ENCODE results near the gene GSTM1.
"Not testable (repeated sequence)": the region's sequence is repeated elsewhere in the genome, so short reads cannot be mapped to it uniquely, and the experiment has no call there.

GSTM1 gene

DNA sequence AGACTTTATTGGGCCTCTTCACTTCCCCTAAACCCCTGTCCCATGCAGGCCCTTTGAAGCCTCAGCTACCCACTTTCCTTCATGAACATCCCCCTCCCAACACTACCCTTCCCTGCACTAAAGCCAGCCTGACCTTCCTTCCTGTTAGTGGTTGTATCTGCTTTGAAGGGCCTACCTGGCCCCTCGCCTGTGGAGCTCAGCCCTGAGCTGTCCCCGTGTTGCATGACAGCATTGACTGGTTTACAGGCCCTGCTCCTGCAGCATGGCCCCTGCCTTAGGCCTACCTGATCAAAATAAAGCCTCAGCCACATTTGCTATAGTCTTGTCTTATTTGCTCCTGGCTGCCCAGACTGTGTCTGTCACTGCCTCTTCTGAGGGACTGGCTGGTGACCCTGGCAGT lies 26.2 kb upstream of the GSTM1 start:
- Histone ChIP-seq H3K4me3 (ENCODE audit: low read length) (no peak overlapping the region), H3K27ac (ENCODE audit: low read depth, low read length) (no peak overlapping the region), H3K9me3 (ENCODE audit: insufficient read depth, low read depth, low read length) (no peaks in the 10 kb centered on the region), H3K4me1 (ENCODE audit: insufficient read depth, low read length) (no peaks in the 10 kb centered on the region), H3K27me3 (ENCODE audit: insufficient read depth, low read length) (no peaks in the 10 kb centered on the region), H3K36me3 (ENCODE audit: insufficient read depth, low read length) (no peaks in the 10 kb centered on the region), H3K9ac (ENCODE audit: low read depth, low read length) (no peak overlapping the region)
- whole genome bisulfite sequencing = 96% methylated on average over 2 of the region's 2 CpGs

DNA sequence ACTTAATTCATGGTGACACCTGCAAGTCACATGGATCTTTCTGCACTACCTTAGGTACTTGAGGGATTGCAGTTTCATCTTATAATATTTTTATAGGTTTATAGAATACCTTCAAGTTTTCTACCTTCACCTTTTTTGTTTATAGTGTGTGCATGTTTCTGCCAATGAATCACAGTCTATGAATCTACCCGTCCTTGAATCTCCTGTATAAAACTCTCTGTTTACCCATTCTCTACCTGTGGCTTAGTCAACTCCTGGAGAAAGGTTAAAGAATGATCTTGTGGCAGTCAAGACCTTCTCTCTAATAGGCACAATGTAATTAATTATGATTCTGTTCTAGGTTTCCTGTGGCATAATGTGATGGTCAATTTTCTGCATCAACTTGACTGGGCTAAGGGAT lies 22.9 kb upstream of the GSTM1 start:
- no peak overlapping the region for H3K27ac ChIP-seq (ENCODE audit: low read depth, low read length)
- no peak overlapping the region for H3K9ac ChIP-seq (ENCODE audit: low read depth, low read length)
- H3K27me3 ChIP-seq (ENCODE audit: insufficient read depth, low read length) = no peaks in the 10 kb centered on the region
- no peaks in the 10 kb centered on the region for H3K36me3 ChIP-seq (ENCODE audit: insufficient read depth, low read length)
- WGBS = no CpG with 5 or more reads among the region's 1 CpG
- H3K4me1 ChIP-seq (ENCODE audit: insufficient read depth, low read length) = peaks cover 7% of the 10 kb centered on the region
- no peaks in the 10 kb centered on the region for H3K9me3 ChIP-seq (ENCODE audit: insufficient read depth, low read depth, low read length)
- no peak overlapping the region for H3K4me3 ChIP-seq (ENCODE audit: low read length)

DNA sequence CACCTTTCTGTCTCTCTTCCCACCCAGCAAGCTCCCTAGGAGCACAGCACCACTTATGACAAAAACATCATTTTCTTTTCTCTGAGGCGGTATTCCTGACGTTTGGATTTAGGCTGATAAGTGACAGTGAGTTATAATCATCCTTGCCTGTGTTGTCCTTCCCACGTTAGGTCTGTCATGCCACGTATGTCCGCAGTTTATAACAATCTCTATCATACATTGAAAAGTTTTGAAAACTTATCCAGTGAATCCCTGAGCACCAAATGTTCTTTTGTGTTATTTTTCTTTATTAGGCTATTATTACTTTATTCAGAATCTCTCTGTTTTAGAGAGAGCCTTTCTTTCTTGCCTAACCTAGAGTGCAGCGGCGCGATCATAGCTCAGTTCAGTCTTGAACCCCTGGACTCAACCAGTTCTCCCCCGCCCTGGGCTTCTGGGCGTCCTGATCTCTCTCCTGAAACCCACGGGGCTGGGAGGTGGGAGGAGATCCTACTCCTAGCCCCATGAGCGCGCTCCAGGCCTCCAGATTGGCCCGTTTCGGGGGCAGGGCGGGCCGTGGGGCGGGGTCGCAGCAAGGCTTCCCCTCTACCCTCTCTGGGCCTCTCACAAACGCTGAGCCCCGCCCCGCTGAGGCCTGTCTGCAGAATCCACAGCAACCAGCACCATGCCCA lies 20.0 kb upstream of the GSTM1 start, which contains the start of gene GSTM2:
Gene GSTM2 (plus strand): TSS at position 606 of the 671 bp plus-strand sequence. CDS start 59 bp downstream, at position 665.
- Histone ChIP-seq H3K9ac (ENCODE audit: low read depth, low read length) (no peak within 1 kb of the TSS), H3K4me3 (ENCODE audit: low read length) (peak within 1 kb of the TSS; percentile 49), H3K9me3 (ENCODE audit: insufficient read depth, low read depth, low read length) (no peaks in the 10 kb centered on the region), H3K27ac (ENCODE audit: low read depth, low read length) (no peak within 1 kb of the TSS), H3K4me1 (ENCODE audit: insufficient read depth, low read length) (peaks cover 7% of the 10 kb centered on the region), H3K36me3 (ENCODE audit: insufficient read depth, low read length) (no peaks in the 10 kb centered on the region), H3K27me3 (ENCODE audit: insufficient read depth, low read length) (no peaks in the 10 kb centered on the region)
- WGBS = 19% methylated on average over 21 of the region's 22 CpGs

DNA sequence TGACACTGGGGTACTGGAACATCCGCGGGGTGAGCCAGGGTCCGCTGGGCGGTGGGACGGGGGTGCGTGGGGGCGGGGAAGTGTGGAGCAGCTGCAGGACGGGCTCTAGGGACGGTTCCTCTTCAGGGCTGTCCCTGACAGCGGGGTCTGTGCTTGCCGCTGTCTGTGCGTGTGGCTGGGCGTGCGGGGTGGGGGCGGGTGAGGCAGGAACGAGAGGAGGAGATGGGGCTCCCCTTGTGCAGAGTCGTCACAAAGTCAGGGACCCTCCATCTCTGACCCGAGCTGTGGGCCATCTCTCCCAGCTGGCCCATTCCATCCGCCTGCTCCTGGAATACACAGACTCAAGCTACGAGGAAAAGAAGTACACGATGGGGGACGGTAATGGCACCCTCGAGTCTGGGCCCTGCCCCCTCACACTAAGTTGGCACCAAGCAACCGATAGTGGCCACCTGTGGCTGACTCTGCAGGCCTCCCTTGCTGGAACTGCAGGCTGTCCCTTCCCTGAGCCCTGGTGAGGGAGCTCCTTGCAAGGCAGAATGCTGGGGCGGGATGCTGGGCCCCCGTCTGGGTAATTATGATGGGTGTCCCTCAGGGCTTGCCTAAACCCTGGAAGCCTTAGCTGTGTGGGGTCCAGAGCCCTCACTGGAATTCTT lies 19.4 kb upstream of the GSTM1 start:
- 24% methylated on average over 24 of the region's 26 CpGs for WGBS
- Histone ChIP-seq H3K4me3 (ENCODE audit: low read length) (peak overlapping the region; percentile 49), H3K9ac (ENCODE audit: low read depth, low read length) (no peak overlapping the region)

DNA sequence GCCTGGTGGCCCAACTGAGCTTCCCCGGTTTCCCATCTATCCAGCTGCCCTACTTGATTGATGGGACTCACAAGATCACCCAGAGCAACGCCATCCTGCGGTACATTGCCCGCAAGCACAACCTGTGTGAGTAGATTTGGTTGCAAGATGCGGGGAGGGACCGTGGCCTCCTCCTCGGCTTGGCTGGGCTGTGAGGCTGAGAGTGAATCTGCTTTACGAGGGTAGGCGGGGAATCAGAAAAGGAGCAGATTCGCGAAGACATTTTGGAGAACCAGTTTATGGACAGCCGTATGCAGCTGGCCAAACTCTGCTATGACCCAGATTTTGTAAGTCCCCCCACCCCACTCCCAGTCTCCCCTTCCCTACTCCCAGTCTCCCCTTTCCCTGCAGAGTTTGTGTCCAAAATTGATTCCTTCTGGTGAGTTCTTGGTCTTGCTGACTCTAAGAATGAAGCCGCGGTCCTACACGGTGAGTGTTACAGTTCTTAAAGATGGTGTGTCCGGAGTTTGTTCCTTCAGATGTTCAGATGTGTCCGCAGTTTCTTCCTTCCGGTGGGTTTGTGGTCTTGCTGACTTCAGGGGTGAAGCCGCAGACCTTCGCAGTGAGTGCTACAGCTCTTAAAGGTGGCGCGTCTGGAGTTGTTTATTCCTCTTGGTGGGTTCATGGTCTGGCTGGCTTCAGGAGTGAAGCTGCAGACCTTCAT lies 18.2 kb upstream of the GSTM1 start:
- Histone ChIP-seq H3K9me3 (ENCODE audit: insufficient read depth, low read depth, low read length) (no peaks in the 10 kb centered on the region), H3K27ac (ENCODE audit: low read depth, low read length) (no peak overlapping the region), H3K4me3 (ENCODE audit: low read length) (no peak overlapping the region), H3K36me3 (ENCODE audit: insufficient read depth, low read length) (no peaks in the 10 kb centered on the region), H3K27me3 (ENCODE audit: insufficient read depth, low read length) (no peaks in the 10 kb centered on the region), H3K9ac (ENCODE audit: low read depth, low read length) (no peak overlapping the region), H3K4me1 (ENCODE audit: insufficient read depth, low read length) (peaks cover 7% of the 10 kb centered on the region)
- 93% methylated on average over 22 of the region's 22 CpGs for WGBS

More for the DNA sequence above, 19.4 kb upstream of the GSTM1 start:
- Histone ChIP-seq H3K9me3 (ENCODE audit: insufficient read depth, low read depth, low read length) (no peaks in the 10 kb centered on the region), H3K27ac (ENCODE audit: low read depth, low read length) (no peak overlapping the region), H3K4me1 (ENCODE audit: insufficient read depth, low read length) (peaks cover 7% of the 10 kb centered on the region), H3K27me3 (ENCODE audit: insufficient read depth, low read length) (no peaks in the 10 kb centered on the region), H3K36me3 (ENCODE audit: insufficient read depth, low read length) (no peaks in the 10 kb centered on the region)

DNA sequence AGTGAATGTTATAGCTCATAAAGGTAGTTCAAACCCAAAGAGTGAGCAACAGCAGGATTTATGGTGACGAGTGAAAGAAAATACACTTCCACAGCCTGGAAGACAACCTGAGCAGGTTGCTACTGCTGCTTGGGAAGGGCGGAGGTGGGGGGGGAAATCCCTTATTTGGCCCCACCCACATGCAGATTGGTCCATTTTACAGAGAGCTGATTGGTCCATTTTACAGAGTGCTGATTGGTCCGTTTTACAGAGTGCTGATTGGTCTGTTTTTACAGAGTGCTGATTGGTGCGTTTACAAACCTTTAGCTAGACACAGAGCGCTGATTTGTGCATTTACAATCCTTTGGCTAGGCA lies 17.7 kb upstream of the GSTM1 start:
- H3K27me3 ChIP-seq (ENCODE audit: insufficient read depth, low read length); H3K9ac ChIP-seq (ENCODE audit: low read depth, low read length); H3K27ac ChIP-seq (ENCODE audit: low read depth, low read length); H3K9me3 ChIP-seq (ENCODE audit: insufficient read depth, low read depth, low read length); H3K4me3 ChIP-seq (ENCODE audit: low read length); H3K4me1 ChIP-seq (ENCODE audit: insufficient read depth, low read length); H3K36me3 ChIP-seq (ENCODE audit: insufficient read depth, low read length): not testable (repeated sequence)
- WGBS = 92% methylated on average over 4 of the region's 5 CpGs

DNA sequence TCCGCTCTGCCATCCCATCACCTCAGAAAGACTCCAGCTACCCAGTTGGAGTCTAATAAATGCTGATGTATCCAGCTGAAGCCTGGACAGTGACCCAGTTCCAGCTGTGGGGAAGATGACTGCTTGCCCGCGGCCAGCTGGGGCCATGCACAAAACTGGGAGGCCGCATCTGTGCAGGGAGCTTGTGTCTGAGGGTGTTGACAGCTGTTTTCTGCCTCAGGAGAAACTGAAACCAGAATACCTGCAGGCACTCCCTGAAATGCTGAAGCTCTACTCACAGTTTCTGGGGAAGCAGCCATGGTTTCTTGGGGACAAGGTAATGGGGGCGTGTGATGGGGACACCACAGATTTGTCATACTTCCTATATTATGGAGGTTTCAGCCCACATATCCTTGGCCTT lies 16.6 kb upstream of the GSTM1 start:
- no peak overlapping the region for H3K4me3 ChIP-seq (ENCODE audit: low read length)
- H3K36me3 ChIP-seq (ENCODE audit: insufficient read depth, low read length) = no peaks in the 10 kb centered on the region
- no peak overlapping the region for H3K27ac ChIP-seq (ENCODE audit: low read depth, low read length)
- peaks cover 7% of the 10 kb centered on the region for H3K4me1 ChIP-seq (ENCODE audit: insufficient read depth, low read length)
- H3K9ac ChIP-seq (ENCODE audit: low read depth, low read length) = no peak overlapping the region
- 91% methylated on average over 5 of the region's 5 CpGs for WGBS
- no peaks in the 10 kb centered on the region for H3K9me3 ChIP-seq (ENCODE audit: insufficient read depth, low read depth, low read length)
- H3K27me3 ChIP-seq (ENCODE audit: insufficient read depth, low read length) = no peaks in the 10 kb centered on the region

DNA sequence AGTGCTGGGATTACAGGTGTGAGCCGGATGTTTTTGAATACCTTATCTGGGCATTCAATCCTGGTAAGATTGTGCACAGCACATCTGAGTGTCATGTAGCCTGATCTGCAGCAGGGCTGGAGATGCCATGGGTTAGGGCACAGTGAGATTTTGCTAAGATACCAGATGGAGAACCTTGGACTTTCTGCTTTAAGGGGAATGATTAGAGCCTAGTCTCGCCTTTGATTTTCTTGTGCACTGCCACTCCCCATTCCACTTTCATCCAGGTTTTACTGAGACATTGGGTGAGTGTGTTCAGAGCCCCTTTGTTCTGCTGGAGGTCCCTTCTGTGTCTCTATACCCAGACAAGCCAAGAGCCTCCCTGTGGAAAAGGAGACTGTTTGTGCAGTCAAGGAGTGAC lies 13.8 kb upstream of the GSTM1 start:
- not testable (repeated sequence) for H3K27ac ChIP-seq (ENCODE audit: low read depth, low read length); H3K4me1 ChIP-seq (ENCODE audit: insufficient read depth, low read length); H3K9me3 ChIP-seq (ENCODE audit: insufficient read depth, low read depth, low read length); H3K36me3 ChIP-seq (ENCODE audit: insufficient read depth, low read length); H3K4me3 ChIP-seq (ENCODE audit: low read length); H3K27me3 ChIP-seq (ENCODE audit: insufficient read depth, low read length); H3K9ac ChIP-seq (ENCODE audit: low read depth, low read length)
- 93% methylated on average over 1 of the region's 2 CpGs for WGBS

DNA sequence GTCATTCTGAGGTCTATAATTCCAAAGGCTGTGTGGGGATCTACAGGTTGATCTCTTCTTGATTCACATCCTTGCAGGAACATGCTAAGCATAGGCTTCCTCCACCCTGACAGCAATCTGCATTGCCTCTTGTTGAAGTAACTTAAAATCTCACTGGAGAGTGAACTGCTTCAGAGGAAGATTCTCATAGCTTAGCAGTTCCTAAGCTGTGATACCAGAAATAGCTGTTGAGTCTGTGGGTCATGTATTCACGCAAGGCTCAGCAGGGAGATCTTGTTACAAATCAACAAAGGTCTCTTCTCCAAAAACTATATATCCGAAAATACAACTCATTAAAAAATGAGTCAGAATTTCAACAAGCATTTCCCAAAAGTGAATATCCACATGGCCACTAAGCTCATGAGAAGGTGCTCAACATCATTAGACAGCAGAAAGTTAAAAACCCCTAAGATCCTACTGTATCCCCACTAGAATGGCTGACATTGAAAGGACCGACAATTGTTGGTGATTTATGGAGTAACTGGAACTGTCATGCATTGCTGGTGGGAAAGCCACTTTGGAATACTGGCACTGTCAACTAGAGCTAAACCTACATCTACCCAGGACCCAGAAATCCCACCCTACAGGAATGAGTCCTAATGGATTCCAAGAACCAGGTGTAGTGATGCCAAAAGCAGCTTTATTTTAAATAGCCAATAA lies 10.8 kb upstream of the GSTM1 start:
- H3K9me3 ChIP-seq (ENCODE audit: insufficient read depth, low read depth, low read length); H3K9ac ChIP-seq (ENCODE audit: low read depth, low read length); H3K36me3 ChIP-seq (ENCODE audit: insufficient read depth, low read length); H3K27me3 ChIP-seq (ENCODE audit: insufficient read depth, low read length); H3K4me3 ChIP-seq (ENCODE audit: low read length); H3K27ac ChIP-seq (ENCODE audit: low read depth, low read length); H3K4me1 ChIP-seq (ENCODE audit: insufficient read depth, low read length): not testable (repeated sequence)
- 84% methylated on average over 2 of the region's 3 CpGs for WGBS

DNA sequence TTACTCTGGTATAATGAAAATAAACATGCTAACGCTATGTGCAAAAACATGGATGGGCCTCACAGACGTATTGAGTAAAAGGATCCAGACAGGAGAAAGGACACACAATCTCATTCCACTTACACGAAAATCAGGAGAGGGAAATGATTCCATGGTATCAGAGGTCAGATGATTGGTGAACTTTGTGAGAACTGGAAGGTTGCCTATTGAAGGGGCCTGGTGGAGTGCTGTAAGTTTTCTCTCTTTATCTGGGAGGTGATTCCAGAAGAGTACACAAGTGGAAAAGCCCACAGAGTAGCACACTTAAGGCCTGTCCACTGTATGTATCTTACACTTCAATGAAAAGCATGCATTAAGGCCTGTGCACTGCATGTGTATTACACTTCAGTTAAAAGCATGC lies 10.2 kb upstream of the GSTM1 start:
- Histone ChIP-seq H3K36me3 (ENCODE audit: insufficient read depth, low read length) (no peaks in the 10 kb centered on the region), H3K27ac (ENCODE audit: low read depth, low read length) (no peak overlapping the region), H3K9ac (ENCODE audit: low read depth, low read length) (no peak overlapping the region), H3K9me3 (ENCODE audit: insufficient read depth, low read depth, low read length) (no peaks in the 10 kb centered on the region), H3K27me3 (ENCODE audit: insufficient read depth, low read length) (no peaks in the 10 kb centered on the region), H3K4me3 (ENCODE audit: low read length) (no peak overlapping the region), H3K4me1 (ENCODE audit: insufficient read depth, low read length) (no peaks in the 10 kb centered on the region)
- 90% methylated on average over 2 of the region's 3 CpGs for WGBS

DNA sequence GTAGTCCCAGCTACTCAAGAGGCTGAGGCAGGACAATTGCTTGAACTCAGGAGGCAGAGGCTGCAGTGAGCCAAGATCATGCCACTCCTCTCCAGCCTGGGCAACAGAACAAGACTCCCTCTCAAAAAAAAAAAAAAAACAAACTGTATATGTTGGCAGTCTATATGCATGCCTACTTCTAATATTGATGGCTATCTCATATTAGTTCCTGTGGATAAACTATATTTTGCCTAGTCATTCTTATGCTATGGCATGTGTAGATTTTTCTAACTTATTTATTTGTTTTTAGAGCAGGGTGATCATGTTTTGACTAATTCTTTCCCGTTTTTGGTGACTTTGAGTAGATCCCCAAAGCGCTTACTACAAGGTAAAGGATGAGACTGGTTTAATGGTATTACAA lies 9.0 kb upstream of the GSTM1 start:
- not testable (repeated sequence) for H3K36me3 ChIP-seq (ENCODE audit: insufficient read depth, low read length); H3K4me3 ChIP-seq (ENCODE audit: low read length); H3K27me3 ChIP-seq (ENCODE audit: insufficient read depth, low read length); H3K4me1 ChIP-seq (ENCODE audit: insufficient read depth, low read length); H3K9me3 ChIP-seq (ENCODE audit: insufficient read depth, low read depth, low read length); H3K9ac ChIP-seq (ENCODE audit: low read depth, low read length); H3K27ac ChIP-seq (ENCODE audit: low read depth, low read length)
- WGBS = 92% methylated on average over 2 of the region's 2 CpGs
